Endodermal cell (in vitro differentiated cells): ENCODE results near the gene POU6F2. TPM values are rescaled to one million over a fixed set of nuclear protein-coding genes. Genes with fewer than 3 reads are reported as not detected.

Experiments used
- DNase-seq: peaks from one replicate; pipeline ENCODE4 v3.0.0-alpha.2; 2017
- H3K27ac ChIP-seq: 2 replicates; pipeline ENCODE4 v1.5.1; 2013; ENCODE audit warnings: mild to moderate bottlenecking, low read depth, low read length, moderate library complexity
- H3K27me3 ChIP-seq: 2 replicates; pipeline ENCODE4 v1.6.1; 2013; ENCODE audit warnings: mild to moderate bottlenecking, low read length, moderate library complexity; ENCODE audit not compliant: insufficient read depth, control insufficient read depth, poor library complexity, severe bottlenecking
- H3K36me3 ChIP-seq: 2 replicates; pipeline ENCODE4 v1.7.0; 2013; ENCODE audit warnings: mild to moderate bottlenecking, low read length, moderate library complexity; ENCODE audit not compliant: control insufficient read depth, insufficient read depth
- H3K4me1 ChIP-seq: one replicate; pipeline ENCODE4 v1.7.0; 2013; ENCODE audit warnings: low read length; ENCODE audit not compliant: control insufficient read depth, insufficient read depth
- H3K4me3 ChIP-seq: 2 replicates; pipeline ENCODE4 v1.5.1; 2013; ENCODE audit warnings: mild to moderate bottlenecking, low read length, moderate library complexity
- H3K9ac ChIP-seq: 2 replicates; pipeline ENCODE4 v1.6.1; 2013; ENCODE audit warnings: mild to moderate bottlenecking, low read length, moderate library complexity; ENCODE audit not compliant: poor library complexity, severe bottlenecking; ENCODE audit errors: extremely low read depth
- H3K9me3 ChIP-seq: 2 replicates; pipeline ENCODE4 v1.6.1; 2013; ENCODE audit warnings: mild to moderate bottlenecking, low read length, moderate library complexity; ENCODE audit not compliant: control insufficient read depth
- H3K27ac Mint-ChIP-seq: 2 replicates; pipeline ENCODE4 v1.8.0; 2020; ENCODE audit warnings: mixed read lengths
- H3K27me3 Mint-ChIP-seq: 2 replicates; pipeline ENCODE4 v1.8.0; 2021; ENCODE audit warnings: mild to moderate bottlenecking, mixed read lengths; ENCODE audit not compliant: insufficient read depth
- H3K36me3 Mint-ChIP-seq: 2 replicates; pipeline ENCODE4 v1.8.0; 2020; ENCODE audit warnings: low read depth, mixed read lengths
- H3K4me1 Mint-ChIP-seq: 2 replicates; pipeline ENCODE4 v1.8.0; 2020; ENCODE audit warnings: mixed read lengths
- H3K4me3 Mint-ChIP-seq: 2 replicates; pipeline ENCODE4 v1.8.0; 2020; ENCODE audit warnings: mild to moderate bottlenecking, moderate library complexity, mixed read lengths
- H3K9me3 Mint-ChIP-seq: 2 replicates; pipeline ENCODE4 v1.8.0; 2020; ENCODE audit warnings: mild to moderate bottlenecking, mixed read lengths
- CTCF ChIP-seq: fragments of 200-600 bp; sonication (generic); conservative IDR thresholded peaks from 2 replicates; pipeline ENCODE4 v1.5.0; 2021; ENCODE audit warnings: antibody characterized with exemption, mild to moderate bottlenecking
- WGBS, 2 experiments: methylation state at CpG; one replicate each; pipeline versions ENCODE4 v1.1.5 to v1.1.7; 2013; ENCODE audit warnings: missing lambda C conversion rate in 2 of 2, mixed read lengths in 1 of 2; ENCODE audit not compliant: insufficient coverage in 1 of 2, insufficient read length in 1 of 2; 5-methylcytosine and 5-hydroxymethylcytosine counted together
- total RNA-seq, 2 donors: library from RNA; stranded (reverse); fragmentation: NEBNext Ultra II Directional in 1 of 2; extraction: Animal tissue kit (Norgen Biotek cat#: 25700) in 1 of 2; gene quantifications; 2 replicates in 1 of 2; 3 replicates in 1 of 2; pipeline ENCODE4 v1.2.1, GENCODE V29; 2021

POU6F2 gene
- total RNA-seq, 2 donors from 2014 or later = 6.0 to 10.0 TPM

DNA sequence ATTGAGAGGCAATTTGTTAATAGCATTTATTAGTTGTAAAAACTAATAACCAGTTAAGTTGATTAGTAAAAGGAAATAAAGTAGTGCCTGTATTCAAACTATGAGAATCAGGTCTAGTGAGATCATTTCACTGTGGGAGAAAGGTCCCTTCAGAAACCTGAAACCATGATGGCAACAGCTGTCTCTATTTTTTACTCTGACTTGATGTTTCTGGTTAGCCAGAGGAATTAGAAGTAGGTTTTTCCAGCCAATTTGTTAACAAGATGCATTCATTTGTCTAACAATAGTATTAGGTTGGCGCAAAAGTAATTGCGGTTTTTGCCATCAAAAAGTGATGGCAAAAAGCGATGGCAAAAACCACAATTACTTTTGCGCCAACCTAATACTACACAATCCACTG, 316.3 kb downstream of the POU6F2 start:
- H3K27ac Mint-ChIP-seq = no peak overlapping the region
- H3K36me3 Mint-ChIP-seq = no peaks in the 10 kb centered on the region
- H3K4me3 Mint-ChIP-seq = no peak overlapping the region
- Histone ChIP-seq H3K9me3 (no peaks in the 10 kb centered on the region), H3K27me3 (no peaks in the 10 kb centered on the region), H3K4me1 (no peaks in the 10 kb centered on the region), H3K36me3 (no peaks in the 10 kb centered on the region), H3K9ac (no peak overlapping the region), H3K4me3 (no peak overlapping the region), H3K27ac (no peak overlapping the region)
- 95% methylated on average over 4 of the region's 4 CpGs; no CpG with 5 or more reads in 1 of the 2 experiments for WGBS, 2 experiments
- H3K9me3 Mint-ChIP-seq = peaks cover 4% of the 10 kb centered on the region
- H3K4me1 Mint-ChIP-seq = peaks cover 21% of the 10 kb centered on the region
- DNase-seq = no peak
- peaks cover 2% of the 10 kb centered on the region for H3K27me3 Mint-ChIP-seq
- TF ChIP-seq CTCF = no peak

DNA sequence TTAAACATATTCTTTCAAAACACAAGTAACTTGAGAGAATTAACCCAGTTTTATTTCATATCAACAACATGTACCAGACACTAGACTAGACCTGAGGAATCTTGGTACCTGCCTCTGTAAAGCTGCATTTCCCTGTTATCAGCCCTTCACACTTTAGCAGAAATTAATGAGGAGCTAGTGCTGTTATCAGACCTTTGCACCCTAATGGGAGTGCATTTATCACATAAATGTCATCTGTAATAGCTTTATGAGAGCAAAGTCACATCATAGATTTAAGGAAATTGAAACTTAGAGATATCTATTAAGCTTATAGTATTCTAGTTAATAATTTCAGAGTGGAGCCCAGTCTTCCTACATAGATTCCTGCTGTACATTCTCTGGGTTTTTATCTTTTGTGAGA, 318.1 kb downstream of the POU6F2 start:
- H3K27me3 ChIP-seq = no peaks in the 10 kb centered on the region
- no peak for TF ChIP-seq CTCF
- H3K4me3 ChIP-seq = no peak overlapping the region
- peaks cover 3% of the 10 kb centered on the region for H3K27me3 Mint-ChIP-seq
- no peaks in the 10 kb centered on the region for H3K4me1 ChIP-seq
- no peak overlapping the region for H3K4me3 Mint-ChIP-seq
- no peak overlapping the region for H3K9ac ChIP-seq
- H3K9me3 Mint-ChIP-seq = peaks cover 4% of the 10 kb centered on the region
- no peaks in the 10 kb centered on the region for H3K36me3 ChIP-seq
- H3K27ac ChIP-seq = no peak overlapping the region
- H3K4me1 Mint-ChIP-seq = peaks cover 21% of the 10 kb centered on the region
- H3K9me3 ChIP-seq = no peaks in the 10 kb centered on the region
- H3K36me3 Mint-ChIP-seq = no peaks in the 10 kb centered on the region
- no peak for DNase-seq
- no peak overlapping the region for H3K27ac Mint-ChIP-seq

- Histone ChIP-seq H3K36me3 (no peaks in the 10 kb centered on the region), H3K9me3 (no peaks in the 10 kb centered on the region), H3K27ac (no peak overlapping the region), H3K4me1 (no peaks in the 10 kb centered on the region), H3K9ac (no peak overlapping the region), H3K27me3 (no peaks in the 10 kb centered on the region), H3K4me3 (no peak overlapping the region)
- Mint-ChIP-seq H3K4me3 (no peak overlapping the region), H3K4me1 (no peaks in the 10 kb centered on the region), H3K9me3 (peaks cover 4% of the 10 kb centered on the region), H3K36me3 (no peaks in the 10 kb centered on the region), H3K27ac (no peak overlapping the region), H3K27me3 (peaks cover 1% of the 10 kb centered on the region)
- DNase-seq = no peak
- TF ChIP-seq CTCF = no peak
- WGBS, 2 experiments = 67 to 77% methylated on average over 6 of the region's 6 CpGs
Measured at GRCh38 chr7:39299695-39300094, 322.0 kb downstream of the POU6F2 start.
